ENCODE data around the gene SECTM1.

GRCh38 chr17:82271401-82271800 lies 62.2 kb downstream of the SECTM1 start:
- no peak for TF ChIP-seq STAT5B (CRISPR knock-in tag; IDR thresholded peaks at IDR 0.05)
- TF ChIP-seq L3MBTL2 (IDR thresholded peaks at IDR 0.05) = no peak
- TF ChIP-seq ZNF175 (CRISPR knock-in tag; IDR thresholded peaks at IDR 0.05; ENCODE audit: low read depth) = no peak
- TF ChIP-seq NR3C1 (CRISPR knock-in tag; IDR thresholded peaks at IDR 0.05) = no peak
- no peak for TF ChIP-seq CTCF (IDR thresholded peaks at IDR 0.05 in 2 of 3, conservative IDR thresholded peaks at IDR 0.05 in 1 of 3; ENCODE audit: insufficient read depth in 2 of 3, low read depth in 1 of 3, low read length in 3 of 3)
